HG02759 (cell line): Measurements from ENCODE around the gene ABHD16A.
A peak's percentile ranks its signal among the peaks of the same experiment; 100 is the strongest.

Source experiments
- ATAC-seq: cut with Tn5 transposase; IDR thresholded peaks from one replicate; pipeline ENCODE4 v1.9.1; 2021; ENCODE audit warnings: mild to moderate bottlenecking, moderate library complexity; ENCODE audit not compliant: unreplicated experiment

ABHD16A gene

DNA sequence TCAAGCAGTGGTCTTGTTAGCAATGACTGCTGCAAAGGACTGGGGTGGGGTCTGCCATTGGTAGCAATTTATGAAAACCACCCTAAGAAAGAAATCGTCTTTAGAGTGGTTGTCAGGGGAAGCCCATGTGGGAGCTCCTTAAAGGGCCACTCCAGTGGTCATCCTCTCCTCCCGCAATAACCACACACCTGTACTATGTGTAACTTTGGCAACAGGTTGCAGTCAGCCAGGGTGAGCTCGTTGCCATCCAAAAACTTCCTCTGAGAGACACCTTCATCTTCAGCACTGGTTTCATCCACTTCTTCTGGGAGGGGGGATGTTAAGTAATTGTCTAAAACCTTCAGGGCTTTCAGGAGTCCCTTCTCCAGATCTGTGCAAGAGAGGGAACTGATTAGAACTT is 28.9 kb upstream of the ABHD16A start:
- no peak for ATAC-seq

DNA sequence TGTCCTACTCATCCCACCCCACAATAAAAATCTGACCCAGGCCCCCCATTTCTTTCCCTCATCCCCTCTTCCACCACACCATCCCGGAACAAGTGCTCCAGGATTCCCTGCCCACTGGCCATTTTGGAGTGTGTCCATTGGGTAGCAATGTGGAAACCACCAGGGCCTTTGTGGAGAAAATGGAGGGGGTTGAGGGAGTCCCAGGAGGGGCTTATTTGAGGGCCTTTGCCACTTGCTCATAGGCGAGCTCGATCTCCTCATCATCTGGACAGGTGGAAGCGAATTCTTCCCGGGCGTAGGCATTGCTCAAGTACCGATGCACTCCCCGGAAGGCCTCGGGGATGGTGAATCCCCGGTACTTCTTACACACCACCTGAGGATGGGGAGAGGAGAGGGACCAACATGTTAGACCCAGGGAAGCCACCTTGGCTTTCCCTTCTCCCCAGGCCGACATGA is 27.5 kb upstream of the ABHD16A start:
- no peak for ATAC-seq

DNA sequence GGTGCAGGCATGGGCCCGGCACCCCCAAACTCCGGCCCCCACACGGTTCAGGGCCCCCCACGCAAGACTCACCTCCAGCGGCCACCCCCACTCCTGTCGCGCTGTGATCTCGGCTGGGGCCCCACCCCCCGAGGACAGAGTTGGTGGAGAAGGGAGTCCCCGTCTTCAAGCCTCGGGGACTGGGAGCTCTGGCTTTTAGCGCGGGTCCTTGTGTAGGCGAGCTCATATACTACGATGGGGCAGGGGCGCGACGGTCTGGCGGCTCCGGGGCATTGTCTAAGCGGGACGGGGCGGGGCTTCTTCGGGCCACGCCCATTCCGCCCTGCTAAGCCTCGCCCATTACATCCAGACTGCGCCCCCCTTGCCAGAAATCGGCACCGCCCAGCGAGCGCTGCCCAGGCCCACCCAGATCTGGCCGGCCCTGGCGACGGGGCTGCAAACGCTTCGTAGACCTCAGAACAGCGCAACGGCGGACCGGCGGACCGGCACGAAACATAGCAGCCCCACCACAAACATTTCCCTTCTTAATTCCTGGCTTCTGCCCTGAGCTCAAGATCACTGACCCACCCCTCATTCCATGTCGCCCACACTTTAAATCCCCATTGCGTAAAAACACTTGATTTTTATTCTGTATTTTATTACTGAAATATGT is 27.0 kb upstream of the ABHD16A start:
- peak; percentile 45 for ATAC-seq

DNA sequence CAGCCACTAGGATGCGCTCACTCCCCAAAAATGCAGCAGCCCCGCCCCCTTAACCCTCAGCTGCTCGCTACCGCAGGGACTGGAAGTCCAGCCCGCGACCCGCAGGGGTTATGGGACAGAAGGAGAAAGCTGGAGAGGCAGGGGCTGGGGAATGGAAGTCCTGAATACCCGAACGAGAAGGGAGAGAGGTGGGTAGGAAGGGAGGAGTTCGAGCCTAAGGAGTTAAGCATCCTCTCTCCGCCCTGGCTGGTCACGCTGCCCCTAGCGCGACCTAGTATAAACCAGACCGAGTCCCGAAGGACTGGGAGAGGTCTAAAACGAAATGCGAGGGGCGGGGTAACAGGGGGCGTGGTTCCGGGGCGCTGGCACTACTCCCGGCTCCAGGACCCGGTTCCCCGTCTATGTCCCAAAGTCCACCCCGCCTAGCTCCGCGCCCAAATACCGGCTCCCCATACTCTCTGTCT is 26.4 kb upstream of the ABHD16A start:
- ATAC-seq: peak; percentile 49

DNA sequence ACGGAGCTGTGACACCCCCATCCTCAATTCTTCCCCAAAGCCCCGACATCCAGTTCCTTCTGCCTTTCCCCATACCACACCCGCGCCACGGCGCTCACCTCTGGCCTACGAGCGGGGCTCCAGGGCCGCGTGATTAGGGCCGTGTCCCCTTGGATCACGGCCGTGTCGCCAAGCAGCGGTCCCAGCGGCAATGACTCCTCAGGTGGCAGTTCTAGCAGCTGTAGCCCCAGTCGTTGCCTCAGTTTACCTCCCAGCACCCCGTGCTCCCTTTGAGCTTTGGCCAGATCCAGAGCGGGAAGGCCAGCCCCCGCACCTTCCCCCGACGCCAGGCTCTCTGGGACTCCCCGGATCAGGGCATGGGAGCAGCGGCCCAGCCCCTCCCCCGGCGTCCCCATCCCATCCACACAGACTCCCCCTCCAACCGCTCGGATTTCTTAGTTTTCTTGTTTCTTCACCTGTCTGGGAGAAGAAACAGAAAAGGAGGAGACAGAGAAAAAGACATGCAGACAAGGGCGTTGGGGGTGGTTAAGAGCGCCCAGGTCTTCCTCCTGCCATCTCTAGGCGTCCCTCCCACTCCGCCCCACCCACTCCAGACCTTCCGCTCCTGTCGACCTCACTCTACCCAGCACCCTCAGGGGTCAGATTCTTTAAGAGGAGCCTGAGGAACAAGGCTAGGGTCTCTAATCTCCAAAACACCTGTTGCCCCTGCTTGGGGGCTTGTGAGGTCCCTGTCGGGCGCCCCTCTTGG is 25.8 kb upstream of the ABHD16A start, which contains the start of gene DDAH2:
DDAH2 (minus strand) TSS at position 533 of the 748 bp plus-strand sequence; CDS start at position 395, 138 bp downstream.
- peak; percentile 12 for ATAC-seq

DNA sequence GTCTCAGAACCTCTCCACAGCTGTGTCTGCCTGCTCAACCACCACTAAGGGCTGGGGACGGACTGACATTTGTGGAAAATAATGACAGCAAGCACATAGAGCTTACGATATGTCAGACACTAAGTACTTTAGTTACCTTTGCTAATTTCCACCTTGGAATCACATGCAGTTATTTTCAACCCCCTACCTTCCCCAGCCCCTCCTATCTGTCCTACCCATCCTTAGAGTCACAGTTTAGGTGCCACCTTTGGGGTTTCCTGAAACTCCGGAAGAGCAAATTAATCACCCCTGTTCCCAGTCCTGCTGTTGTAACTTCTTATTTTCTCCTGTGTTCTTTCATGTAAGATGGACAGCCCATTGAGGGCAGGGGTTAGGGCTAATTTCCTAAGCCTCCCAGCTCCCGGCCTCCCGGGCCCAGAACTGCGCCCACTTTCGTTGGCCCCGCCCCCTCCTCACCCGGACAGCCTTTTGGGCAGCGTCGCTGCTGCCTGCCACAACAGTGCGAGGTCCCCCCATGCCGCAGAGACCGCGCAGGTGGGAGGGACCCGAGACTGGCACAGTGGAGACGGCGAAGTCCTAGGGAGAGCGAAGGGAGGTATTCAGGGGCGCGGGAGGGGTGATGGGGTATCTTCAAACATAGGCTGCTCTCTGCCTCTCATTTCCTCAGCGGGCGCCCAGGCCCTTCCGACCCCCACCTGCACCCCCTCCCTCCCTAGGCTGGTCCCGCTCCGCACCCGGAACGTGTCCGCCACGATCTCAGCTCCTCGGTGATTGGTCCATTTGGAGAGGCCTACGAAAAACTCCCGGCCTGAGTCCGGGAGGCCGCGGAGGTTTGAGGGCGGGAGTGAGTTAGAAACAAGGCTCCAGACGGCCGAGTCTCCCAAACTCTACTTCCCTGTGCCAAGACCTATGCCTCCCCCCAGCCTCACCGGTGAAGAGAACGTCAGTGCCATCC is 24.9 kb upstream of the ABHD16A start:
- no peak for ATAC-seq

DNA sequence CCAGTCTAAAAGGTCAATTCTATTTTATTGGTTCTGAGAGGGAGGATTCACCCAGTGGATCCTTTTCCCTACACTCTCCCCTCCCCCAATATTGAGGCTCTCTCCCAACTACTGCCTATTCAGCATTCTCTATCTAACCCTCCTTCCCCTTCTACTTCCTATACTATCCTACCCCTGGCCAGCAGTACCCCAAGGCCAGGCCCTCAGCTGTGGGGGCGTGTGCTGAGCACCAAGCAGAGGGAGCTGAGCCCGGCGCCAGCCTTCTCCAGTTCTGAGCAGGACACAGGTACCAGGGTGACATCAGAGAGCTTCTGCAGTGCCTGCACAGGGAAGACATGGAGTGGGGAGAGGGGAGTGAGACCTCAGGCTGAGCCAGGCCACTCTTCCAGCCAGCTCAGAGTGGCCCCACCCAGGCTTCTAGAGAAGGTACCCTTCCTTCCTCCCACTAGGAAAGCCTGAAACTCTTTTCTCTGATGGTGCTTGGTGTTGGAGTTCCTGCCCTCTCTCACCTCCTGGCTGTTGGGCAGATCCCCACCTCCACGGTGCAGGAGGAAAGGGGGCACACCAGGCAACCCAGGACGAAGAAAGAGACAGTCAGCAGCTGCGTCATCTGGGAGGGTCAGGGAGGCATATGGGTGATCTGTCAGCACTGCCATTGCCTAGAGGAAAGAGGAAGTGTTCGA is 24.1 kb upstream of the ABHD16A start:
- ATAC-seq: peak; percentile 65

DNA sequence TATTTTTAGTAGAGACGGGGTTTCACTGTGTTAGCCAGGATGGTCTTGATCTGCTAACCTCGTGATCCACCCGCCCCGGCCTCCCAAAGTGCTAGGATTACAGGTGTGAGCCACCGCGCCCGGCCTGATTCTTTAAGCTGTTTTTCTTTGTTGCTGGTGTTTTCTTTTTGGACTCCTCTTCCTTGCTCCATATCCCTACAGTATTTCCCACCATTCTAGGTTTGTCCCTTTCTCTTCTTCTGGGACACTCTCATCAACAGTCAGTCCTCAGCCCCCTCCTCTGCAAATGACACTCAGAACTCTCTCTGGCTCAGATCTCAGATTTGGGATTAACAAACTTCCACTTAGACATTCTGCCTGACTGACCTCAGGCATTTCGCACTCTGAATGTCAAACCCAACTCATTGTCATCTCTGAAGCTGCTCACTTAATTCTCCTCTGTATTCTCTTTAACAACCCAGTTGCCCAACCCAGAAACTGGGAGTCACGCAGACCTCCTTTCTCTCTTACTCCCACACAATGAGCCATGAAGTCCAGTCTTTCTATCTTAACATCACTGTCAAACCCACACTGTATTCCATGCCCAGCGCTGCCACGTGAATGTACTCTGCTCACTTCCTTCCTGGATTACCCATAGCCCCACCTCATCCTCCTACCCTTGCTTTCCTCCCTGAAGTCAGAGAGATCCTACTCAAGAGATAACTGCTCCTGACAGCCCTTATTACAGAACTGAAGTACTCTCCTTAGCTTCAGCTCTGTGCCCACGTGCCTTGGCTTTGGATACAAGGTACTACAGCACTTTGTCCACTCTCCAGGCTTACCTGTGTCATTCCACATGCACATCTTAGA is 22.6 kb upstream of the ABHD16A start:
- ATAC-seq: no peak

DNA sequence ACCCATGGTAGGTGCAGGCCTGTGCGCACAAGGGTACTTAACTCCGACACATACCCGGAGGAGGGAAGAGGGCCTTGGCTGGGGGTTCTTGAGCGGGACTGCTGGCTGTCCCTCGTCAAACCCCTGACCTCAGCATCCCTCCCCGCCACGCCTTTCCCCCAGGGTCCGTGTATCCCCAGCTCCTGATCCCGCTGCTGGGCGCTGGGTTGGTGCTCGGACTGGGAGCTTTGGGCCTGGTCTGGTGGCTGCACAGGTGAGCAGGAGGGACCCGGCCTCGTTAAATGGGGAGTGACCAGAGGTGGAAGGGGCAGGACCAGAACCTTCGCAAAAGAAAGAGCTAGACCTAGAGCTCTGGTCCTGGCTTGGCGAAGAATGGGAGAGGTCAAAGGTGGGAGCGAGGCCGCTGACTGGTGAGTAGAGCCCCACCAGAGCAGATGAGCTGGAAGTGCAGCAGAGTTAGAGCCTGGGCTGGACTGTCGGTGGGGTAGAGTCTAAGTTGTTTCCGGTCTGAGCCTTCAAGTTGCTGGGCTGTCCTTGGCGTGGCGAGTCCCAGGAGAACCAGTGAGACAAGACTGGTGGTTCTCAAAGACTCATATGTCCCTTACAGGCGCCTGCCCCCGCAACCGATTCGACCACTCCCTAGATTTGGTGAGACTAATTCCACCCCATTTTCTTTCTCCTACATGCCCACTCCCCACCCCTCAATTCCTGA is 21.0 kb upstream of the ABHD16A start:
- no peak for ATAC-seq

DNA sequence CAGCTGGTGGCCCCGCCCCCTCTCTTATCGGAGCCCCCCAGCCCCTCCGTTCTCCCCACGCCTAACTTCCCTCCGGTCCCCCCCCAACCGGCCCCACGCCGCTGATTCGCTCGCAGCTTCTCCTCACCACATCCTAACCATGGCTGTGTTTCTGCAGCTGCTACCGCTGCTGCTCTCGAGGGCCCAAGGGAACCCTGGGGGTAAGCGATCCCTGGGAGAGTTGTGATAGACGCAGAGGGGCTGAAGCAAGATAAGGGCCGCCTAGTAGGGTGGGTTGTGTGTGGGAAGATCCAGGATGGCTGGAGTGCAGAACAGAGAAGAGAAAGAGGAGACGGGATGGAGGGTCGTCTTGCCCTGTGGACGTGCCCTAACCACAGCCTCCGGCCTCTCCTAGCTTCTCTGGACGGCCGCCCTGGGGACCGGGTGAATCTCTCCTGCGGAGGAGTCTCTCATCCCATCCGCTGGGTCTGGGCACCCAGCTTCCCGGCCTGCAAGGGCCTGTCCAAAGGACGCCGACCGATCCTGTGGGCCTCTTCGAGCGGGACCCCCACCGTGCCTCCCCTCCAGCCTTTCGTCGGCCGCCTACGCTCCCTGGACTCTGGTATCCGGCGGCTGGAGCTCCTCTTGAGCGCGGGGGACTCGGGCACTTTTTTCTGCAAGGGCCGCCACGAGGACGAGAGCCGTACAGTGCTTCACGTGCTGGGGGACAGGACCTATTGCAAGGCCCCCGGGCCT is 20.3 kb upstream of the ABHD16A start, which contains the start of gene MPIG6B:
MPIG6B (plus strand) TSS at position 129 of the 735 bp plus-strand sequence; CDS start at position 140, 11 bp downstream.
- ATAC-seq: no peak

DNA sequence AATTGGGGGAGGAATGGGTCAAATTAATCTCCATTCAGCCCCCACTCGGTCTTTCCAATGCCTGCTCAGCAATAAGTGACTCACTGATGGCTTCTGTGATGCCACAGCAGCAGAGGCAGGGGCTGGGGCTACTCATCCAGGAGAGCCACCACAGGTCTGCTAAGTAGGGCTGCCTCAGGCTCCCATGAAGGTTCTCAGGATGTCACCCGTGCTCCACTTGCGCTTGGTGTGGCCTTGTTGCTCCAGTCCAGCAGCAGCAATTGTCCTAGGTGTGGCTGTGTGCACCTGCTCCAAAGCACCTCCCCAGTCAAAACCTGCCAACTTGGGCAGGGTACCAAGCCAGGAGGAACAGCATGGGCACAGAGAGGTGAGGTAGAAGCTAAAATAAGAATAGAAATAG is 19.0 kb upstream of the ABHD16A start:
- no peak for ATAC-seq

DNA sequence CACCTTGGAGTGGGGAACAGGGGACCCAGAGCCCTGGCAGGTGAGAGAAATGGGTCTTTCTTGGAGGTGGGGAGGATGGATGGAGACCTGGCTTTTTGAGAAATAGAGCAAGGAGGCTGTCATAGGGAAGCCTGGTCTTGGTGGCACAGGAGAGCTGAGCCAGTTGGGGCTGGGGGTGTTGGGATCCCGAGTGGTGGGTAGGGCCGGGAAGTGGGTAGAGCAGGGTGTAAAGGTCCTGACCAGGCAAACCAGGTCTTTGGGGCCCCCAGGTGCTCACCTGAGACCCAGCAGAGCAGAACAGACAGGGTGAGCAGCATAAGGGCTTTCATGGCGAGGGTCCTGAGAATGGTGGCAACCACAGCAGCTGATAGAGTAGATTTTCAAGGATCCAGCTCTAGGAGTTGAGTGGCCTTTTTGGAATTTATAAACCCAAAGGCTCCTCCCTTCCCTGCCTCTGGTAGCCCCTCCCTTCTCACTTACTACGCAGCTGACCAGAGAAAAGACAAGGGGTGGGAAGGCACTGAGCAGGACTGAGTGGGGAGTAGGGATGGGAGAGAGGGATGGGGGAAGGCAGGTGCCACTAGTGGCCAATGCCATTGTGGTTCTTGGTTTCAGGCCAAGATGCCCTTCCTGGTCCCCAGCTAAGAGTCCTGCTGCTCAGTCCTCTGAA is 18.4 kb upstream of the ABHD16A start, which contains the start of gene LY6G6C:
LY6G6C (minus strand) TSS at position 396 of the 670 bp plus-strand sequence; CDS start at position 329, 67 bp downstream.
- ATAC-seq: no peak

DNA sequence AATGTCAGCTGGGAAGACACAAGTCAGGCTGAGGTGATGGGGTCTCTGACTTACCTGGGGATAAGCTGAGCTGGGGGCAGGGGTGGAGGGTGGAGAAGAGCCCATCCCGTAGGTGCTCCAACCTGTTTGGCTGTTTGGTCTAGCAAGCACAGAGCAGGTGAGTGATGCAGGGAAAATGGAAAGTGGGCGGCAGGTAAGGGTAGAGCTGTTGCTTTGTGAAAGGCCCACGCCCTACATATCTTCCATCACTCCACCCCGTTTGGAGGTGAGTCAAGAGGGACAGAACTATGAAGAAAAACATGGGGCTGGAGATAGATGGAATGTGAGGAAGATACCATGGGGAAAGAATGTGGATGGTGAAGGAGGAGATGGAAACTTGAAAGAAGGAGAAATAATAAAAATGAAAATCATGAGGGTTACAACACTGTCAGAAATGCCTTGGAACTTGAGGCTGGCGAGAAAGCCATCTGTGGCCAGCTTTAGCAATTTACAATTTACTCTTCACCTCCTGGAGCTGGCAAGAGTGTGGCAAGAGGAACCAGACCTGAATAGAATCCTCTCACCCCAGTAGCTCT is 17.2 kb upstream of the ABHD16A start:
- no peak for ATAC-seq

DNA sequence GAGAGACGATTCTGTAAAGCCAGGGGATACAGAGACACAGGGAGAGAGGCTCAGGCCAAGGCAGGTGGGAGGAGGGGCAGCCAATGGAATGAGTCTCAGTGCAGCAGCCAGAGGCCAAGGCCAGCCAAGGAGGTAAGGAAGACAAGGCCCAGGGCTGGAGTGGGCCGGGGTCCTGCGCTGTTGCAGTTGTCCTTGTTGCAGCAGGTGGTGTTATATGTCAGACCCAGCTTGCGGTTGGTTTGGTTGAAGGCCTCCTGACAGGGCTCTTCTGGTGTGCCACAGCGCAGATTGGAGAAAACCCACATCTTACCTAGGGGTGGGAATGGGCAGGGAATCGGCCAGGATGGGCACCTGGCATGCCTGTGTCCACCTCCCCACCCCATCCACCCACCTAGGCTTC is 15.9 kb upstream of the ABHD16A start:
- ATAC-seq: no peak

DNA sequence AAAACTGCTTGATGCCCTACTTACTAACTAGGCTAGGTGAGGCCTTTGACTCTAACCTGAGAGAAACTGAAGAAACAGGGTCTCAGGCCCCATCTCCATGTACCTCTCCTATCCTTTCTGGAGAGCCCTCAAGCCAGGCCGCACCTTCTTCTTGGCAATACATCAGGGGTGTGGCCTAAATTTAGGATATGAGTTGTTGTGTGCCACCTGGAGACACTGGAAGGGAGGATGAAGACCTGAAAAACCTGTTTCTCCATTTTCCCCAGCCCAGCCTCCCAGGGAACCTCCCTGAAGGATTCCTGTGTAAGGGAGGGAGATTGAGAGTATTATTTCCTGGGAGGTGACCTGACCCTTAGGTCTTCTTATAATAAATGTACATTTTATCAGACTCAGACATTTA is 15.1 kb upstream of the ABHD16A start:
- no peak for ATAC-seq

DNA sequence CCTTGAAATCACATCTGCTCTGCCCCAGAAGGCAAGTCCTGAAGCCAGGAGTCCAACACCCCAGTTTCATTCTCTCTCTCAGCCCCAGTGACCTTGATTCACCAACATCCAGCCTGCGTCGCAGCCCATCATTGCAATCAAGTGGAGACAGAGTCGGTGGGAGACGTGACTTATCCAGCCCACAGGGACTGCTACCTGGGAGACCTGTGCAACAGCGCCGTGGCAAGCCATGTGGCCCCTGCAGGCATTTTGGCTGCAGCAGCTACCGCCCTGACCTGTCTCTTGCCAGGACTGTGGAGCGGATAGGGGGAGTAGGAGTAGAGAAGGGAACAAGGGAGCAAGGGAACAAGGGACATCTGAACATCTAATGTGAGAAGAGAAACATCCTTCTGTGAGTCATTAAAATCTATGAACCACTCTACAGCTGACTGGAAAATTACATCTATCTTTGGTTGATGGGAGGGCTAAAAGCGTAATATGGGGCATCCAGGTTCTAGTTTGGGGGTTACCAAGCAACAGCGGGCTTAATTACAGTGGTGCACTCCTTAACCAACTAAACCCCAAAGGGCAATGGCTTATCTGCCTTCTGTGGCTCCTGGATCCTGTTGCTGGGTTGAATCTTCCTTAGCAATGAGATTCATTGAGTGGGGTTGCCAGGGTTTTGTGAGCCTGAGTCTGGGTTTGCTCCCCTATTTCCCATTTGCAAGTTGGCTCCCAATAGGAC is 14.5 kb upstream of the ABHD16A start:
- ATAC-seq: no peak
